ENCODE measurements around the gene GLYATL1. TPM values are rescaled to one million over a fixed set of nuclear protein-coding genes. Genes with fewer than 3 reads are reported as not detected.

GLYATL1 gene
- total and polyA plus RNA-seq, 10 of the 15 experiments (the other 5 are each of a cell fraction or from before 2014, with no cell fraction given) = not detected

DNA sequence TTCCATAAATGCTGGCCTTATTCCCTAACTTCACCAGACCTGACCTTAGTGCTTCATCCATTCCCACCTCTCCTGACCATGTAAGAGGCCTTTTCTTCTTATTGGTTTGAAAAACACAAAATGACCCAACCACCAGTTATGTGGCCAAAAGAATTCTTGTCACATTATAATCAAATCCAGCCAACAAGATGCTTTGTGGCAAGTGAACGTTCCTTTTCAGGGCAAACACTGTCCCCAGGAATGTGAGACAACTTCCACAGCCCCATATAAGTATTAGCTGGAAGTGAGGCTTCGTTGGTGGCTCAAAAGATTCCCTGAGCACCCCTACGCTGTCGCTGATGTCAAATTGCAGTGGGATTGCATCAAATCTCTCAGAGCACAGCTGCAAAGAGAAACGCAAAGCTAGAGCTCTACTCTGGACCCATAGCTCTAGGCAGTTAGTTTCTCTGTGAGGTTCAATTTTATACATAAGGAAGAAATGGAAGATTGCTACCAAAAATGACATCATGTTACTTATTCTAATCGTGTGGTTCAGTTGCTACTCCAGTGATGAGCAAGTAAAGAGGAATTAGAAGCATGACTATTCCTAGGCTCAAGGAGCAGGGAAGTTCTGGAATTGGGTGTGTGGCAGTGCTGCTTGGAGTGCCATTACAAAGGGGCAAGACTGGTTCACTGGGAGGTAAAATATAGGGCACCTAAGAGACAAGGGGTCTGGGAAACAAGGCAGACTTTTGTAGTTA, 26.1 kb downstream of the GLYATL1 start:
- CTCF ChIA-PET = no interaction called here
- Histone ChIP-seq H3K4me2 (ENCODE audit: control insufficient read depth, insufficient read depth) (no peak overlapping the region), H3K4me1 (ENCODE audit: control insufficient read depth, insufficient read depth, low read length) (no peaks in the 10 kb centered on the region), H3K9me3 (replicated peaks; ENCODE audit: control insufficient read depth, insufficient read depth, low read length) (no peaks in the 10 kb centered on the region), H3K36me3 (ENCODE audit: control insufficient read depth in 2 of 2, insufficient read depth in 2 of 2, low read length in 1 of 2) (no peaks in the 10 kb centered on the region), H3K27me3 (replicated peaks in 1 of 2; ENCODE audit: control insufficient read depth in 2 of 2, insufficient read depth in 2 of 2, low read length in 1 of 2) (no peaks in the 10 kb centered on the region), H3K9ac (ENCODE audit: control insufficient read depth, insufficient read depth, low read length) (no peak overlapping the region), H3K79me2 (ENCODE audit: control insufficient read depth, insufficient read depth, low read length) (no peaks in the 10 kb centered on the region), H3K4me3 (no peak overlapping the region), H4K20me1 (ENCODE audit: control insufficient read depth, insufficient read depth) (no peaks in the 10 kb centered on the region), H3K27ac (ENCODE audit: control insufficient read depth, insufficient read depth) (no peak overlapping the region), H2AFZ (ENCODE audit: control insufficient read depth, low read depth, low read length) (no peak overlapping the region)
- RAD21 ChIA-PET (ENCODE audit: unreplicated experiment) = no interaction called here
- no peak for ATAC-seq
- DNase-seq (ENCODE audit: low read depth, low spot score) = no peak
- no peak for FAIRE-seq
- POLR2A ChIA-PET = interaction anchor here (0.6 kb wide), 1 partner anchor 238 kb away, joined by 3 read pairs; no protein-coding TSS in a partner anchor
- no TSS peak for BruUV-seq (replicated peaks)
- SMC1A ChIA-PET (ENCODE audit: uncharacterized antibody, unreplicated experiment) = no interaction called here
- in situ Hi-C loops (cut with MboI) (no loop called here), intact Hi-C loops (cut with micrococcal nuclease; ENCODE audit: unreplicated experiment) (no loop called here)
- 42% methylated on average over 5 of the region's 6 CpGs for WGBS (ENCODE audit: insufficient coverage, insufficient replicate concordance, low lambda C conversion rate, missing lambda C conversion rate)
- TF ChIP-seq SREBF1 (IDR thresholded peaks at IDR 0.05; ENCODE audit: low read length) (no peak), NFYB (IDR thresholded peaks at IDR 0.05; ENCODE audit: insufficient read depth, low read depth, low read length) (no peak), PAX8 (IDR thresholded peaks at IDR 0.05) (no peak), SMAD5 (IDR thresholded peaks at IDR 0.05; ENCODE audit: low read depth) (no peak), HDGF (IDR thresholded peaks at IDR 0.05) (no peak), RUNX3 (IDR thresholded peaks at IDR 0.05; ENCODE audit: low read length) (no peak), POU2F2 (IDR thresholded peaks at IDR 0.05; ENCODE audit: borderline replicate concordance, low read depth, low read length) (no peak), CBX5 (IDR thresholded peaks at IDR 0.05; ENCODE audit: low read depth) (no peak), EP300 (IDR thresholded peaks at IDR 0.05; ENCODE audit: borderline replicate concordance in 1 of 2, control insufficient read depth in 1 of 2, low read depth in 2 of 2, low read length in 2 of 2) (no peak)
- TF ChIP-seq, protein P1, sequence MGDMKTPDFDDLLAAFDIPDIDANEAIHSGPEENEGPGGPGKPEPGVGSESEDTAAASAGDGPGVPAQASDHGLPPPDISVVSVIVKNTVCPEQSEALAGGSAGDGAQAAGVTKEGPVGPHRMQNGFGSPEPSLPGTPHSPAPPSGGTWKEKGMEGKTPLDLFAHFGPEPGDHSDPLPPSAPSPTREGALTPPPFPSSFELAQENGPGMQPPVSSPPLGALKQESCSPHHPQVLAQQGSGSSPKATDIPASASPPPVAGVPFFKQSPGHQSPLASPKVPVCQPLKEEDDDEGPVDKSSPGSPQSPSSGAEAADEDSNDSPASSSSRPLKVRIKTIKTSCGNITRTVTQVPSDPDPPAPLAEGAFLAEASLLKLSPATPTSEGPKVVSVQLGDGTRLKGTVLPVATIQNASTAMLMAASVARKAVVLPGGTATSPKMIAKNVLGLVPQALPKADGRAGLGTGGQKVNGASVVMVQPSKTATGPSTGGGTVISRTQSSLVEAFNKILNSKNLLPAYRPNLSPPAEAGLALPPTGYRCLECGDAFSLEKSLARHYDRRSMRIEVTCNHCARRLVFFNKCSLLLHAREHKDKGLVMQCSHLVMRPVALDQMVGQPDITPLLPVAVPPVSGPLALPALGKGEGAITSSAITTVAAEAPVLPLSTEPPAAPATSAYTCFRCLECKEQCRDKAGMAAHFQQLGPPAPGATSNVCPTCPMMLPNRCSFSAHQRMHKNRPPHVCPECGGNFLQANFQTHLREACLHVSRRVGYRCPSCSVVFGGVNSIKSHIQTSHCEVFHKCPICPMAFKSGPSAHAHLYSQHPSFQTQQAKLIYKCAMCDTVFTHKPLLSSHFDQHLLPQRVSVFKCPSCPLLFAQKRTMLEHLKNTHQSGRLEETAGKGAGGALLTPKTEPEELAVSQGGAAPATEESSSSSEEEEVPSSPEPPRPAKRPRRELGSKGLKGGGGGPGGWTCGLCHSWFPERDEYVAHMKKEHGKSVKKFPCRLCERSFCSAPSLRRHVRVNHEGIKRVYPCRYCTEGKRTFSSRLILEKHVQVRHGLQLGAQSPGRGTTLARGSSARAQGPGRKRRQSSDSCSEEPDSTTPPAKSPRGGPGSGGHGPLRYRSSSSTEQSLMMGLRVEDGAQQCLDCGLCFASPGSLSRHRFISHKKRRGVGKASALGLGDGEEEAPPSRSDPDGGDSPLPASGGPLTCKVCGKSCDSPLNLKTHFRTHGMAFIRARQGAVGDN (IDR thresholded peaks at IDR 0.05) = no peak
- TF ChIP-seq, protein P2, sequence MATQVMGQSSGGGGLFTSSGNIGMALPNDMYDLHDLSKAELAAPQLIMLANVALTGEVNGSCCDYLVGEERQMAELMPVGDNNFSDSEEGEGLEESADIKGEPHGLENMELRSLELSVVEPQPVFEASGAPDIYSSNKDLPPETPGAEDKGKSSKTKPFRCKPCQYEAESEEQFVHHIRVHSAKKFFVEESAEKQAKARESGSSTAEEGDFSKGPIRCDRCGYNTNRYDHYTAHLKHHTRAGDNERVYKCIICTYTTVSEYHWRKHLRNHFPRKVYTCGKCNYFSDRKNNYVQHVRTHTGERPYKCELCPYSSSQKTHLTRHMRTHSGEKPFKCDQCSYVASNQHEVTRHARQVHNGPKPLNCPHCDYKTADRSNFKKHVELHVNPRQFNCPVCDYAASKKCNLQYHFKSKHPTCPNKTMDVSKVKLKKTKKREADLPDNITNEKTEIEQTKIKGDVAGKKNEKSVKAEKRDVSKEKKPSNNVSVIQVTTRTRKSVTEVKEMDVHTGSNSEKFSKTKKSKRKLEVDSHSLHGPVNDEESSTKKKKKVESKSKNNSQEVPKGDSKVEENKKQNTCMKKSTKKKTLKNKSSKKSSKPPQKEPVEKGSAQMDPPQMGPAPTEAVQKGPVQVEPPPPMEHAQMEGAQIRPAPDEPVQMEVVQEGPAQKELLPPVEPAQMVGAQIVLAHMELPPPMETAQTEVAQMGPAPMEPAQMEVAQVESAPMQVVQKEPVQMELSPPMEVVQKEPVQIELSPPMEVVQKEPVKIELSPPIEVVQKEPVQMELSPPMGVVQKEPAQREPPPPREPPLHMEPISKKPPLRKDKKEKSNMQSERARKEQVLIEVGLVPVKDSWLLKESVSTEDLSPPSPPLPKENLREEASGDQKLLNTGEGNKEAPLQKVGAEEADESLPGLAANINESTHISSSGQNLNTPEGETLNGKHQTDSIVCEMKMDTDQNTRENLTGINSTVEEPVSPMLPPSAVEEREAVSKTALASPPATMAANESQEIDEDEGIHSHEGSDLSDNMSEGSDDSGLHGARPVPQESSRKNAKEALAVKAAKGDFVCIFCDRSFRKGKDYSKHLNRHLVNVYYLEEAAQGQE (IDR thresholded peaks at IDR 0.05; ENCODE audit: low read depth, low read length) = no peak
- TF ChIP-seq, protein P3, sequence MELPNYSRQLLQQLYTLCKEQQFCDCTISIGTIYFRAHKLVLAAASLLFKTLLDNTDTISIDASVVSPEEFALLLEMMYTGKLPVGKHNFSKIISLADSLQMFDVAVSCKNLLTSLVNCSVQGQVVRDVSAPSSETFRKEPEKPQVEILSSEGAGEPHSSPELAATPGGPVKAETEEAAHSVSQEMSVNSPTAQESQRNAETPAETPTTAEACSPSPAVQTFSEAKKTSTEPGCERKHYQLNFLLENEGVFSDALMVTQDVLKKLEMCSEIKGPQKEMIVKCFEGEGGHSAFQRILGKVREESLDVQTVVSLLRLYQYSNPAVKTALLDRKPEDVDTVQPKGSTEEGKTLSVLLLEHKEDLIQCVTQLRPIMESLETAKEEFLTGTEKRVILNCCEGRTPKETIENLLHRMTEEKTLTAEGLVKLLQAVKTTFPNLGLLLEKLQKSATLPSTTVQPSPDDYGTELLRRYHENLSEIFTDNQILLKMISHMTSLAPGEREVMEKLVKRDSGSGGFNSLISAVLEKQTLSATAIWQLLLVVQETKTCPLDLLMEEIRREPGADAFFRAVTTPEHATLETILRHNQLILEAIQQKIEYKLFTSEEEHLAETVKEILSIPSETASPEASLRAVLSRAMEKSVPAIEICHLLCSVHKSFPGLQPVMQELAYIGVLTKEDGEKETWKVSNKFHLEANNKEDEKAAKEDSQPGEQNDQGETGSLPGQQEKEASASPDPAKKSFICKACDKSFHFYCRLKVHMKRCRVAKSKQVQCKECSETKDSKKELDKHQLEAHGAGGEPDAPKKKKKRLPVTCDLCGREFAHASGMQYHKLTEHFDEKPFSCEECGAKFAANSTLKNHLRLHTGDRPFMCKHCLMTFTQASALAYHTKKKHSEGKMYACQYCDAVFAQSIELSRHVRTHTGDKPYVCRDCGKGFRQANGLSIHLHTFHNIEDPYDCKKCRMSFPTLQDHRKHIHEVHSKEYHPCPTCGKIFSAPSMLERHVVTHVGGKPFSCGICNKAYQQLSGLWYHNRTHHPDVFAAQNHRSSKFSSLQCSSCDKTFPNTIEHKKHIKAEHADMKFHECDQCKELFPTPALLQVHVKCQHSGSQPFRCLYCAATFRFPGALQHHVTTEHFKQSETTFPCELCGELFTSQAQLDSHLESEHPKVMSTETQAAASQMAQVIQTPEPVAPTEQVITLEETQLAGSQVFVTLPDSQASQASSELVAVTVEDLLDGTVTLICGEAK (IDR thresholded peaks at IDR 0.05; ENCODE audit: borderline replicate concordance) = no peak
